ENCODE measurements around the gene RTN4RL2. TPM values are rescaled to one million over a fixed set of nuclear protein-coding genes. Genes with fewer than 3 reads are reported as not detected.

RTN4RL2 gene
- total RNA-seq, 1 experiment from 2014 or later, result 7.0 TPM

DNA sequence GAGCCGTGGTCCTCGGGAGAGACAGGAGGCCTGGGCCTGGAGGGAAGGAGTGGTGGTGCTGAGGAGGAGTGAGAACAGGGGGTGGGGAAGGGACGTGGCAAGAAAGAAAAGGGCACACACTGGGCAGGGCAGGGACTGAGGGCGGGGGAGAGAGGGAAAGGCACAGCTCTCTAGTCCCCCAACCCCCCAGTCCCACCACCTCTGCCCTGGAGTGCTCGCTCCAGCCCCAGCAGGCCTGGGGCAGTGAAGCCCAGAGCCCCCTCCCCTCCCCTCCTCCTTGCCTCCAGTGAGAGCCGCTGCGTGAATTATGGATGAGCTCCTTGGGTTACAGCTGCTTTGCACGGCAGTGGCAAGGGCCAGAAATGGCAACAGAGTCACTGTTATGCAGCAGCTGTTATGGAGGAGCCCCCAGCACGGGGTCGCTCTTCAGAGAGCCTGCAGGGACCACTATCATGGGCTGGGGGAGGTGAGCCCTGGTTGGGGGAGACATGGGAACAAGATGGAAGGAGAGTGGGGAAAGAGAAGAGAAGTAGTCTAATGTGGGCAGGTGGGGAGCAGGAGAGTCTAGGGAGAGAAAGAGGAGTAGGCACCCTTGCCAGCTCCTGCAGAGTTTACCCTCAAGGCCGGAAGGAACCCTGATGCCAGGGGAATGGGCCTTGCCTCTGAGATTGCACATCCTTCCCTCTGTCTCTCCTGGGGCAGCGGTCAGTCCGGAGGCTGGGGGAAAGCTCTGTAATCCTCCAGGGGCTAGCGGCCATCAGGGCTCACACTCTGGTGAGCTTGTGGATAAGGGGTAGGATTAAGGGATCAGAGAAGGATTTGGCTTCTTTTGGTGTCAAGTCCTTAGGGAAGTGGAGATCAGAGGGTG lies 3.6 kb downstream of the RTN4RL2 start:
- no peaks in the 10 kb centered on the region for H3K9me3 ChIP-seq (ENCODE audit: control insufficient read depth, low read depth, low read length)
- no peak overlapping the region for H4K8ac ChIP-seq (replicated peaks; ENCODE audit: insufficient read length, low read depth, low read length)
- H3K56ac ChIP-seq (ENCODE audit: insufficient read length, low read depth, low read length), result no peak overlapping the region
- TF ChIP-seq, protein P1, sequence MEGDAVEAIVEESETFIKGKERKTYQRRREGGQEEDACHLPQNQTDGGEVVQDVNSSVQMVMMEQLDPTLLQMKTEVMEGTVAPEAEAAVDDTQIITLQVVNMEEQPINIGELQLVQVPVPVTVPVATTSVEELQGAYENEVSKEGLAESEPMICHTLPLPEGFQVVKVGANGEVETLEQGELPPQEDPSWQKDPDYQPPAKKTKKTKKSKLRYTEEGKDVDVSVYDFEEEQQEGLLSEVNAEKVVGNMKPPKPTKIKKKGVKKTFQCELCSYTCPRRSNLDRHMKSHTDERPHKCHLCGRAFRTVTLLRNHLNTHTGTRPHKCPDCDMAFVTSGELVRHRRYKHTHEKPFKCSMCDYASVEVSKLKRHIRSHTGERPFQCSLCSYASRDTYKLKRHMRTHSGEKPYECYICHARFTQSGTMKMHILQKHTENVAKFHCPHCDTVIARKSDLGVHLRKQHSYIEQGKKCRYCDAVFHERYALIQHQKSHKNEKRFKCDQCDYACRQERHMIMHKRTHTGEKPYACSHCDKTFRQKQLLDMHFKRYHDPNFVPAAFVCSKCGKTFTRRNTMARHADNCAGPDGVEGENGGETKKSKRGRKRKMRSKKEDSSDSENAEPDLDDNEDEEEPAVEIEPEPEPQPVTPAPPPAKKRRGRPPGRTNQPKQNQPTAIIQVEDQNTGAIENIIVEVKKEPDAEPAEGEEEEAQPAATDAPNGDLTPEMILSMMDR (conservative IDR thresholded peaks at IDR 0.05), result no peak
- no peak overlapping the region for H3K23ac ChIP-seq (ENCODE audit: insufficient read length, low read depth, low read length)
- Mint-ChIP-seq H3K27me3 (ENCODE audit: low read depth) (peaks cover 58% of the 10 kb centered on the region), H3K36me3 (ENCODE audit: insufficient read depth in 1 of 3, low read depth in 3 of 3) (peaks cover 0 to 7% (median 2%) of the 10 kb centered on the region in 3 experiments; a peak in 4 of 7 replicates), H3K27ac (peak overlapping the region in 2 of 3 experiments; percentile 61 to 87; a peak in 3 of 7 replicates), H3K4me1 (peaks cover 42 to 63% of the 10 kb centered on the region in 2 experiments), H3K4me3 (peak overlapping the region in 1 of 2 experiments; percentile 90; a peak in 3 of 5 replicates), H3K9me3 (no peaks in the 10 kb centered on the region)
- no peak overlapping the region for H3T11ph ChIP-seq (ENCODE audit: low read length)
- H2BK15ac ChIP-seq (ENCODE audit: low read depth, low read length), result no peak overlapping the region
- no peaks in the 10 kb centered on the region for H3K79me2 ChIP-seq (ENCODE audit: insufficient read depth, low read length)
- H3K18ac ChIP-seq (ENCODE audit: insufficient read length, low read depth, low read length), result no peak overlapping the region
- no peaks in the 10 kb centered on the region for H4K20me1 ChIP-seq (ENCODE audit: control insufficient read depth, insufficient read depth, insufficient read length)
- no peak overlapping the region for H4K91ac ChIP-seq (ENCODE audit: insufficient read length, low read depth, low read length)
- WGBS (ENCODE audit: extremely low coverage, insufficient read length, low lambda C conversion rate), result no CpG with 5 or more reads among the region's 14 CpGs
- H3K14ac ChIP-seq (ENCODE audit: insufficient read depth, low read length), result no peak overlapping the region; the same call in 1 of the 2 replicates
- no peak overlapping the region for H3K9ac ChIP-seq (ENCODE audit: extremely low read depth, insufficient read length, low read length)
- peaks cover 10% of the 10 kb centered on the region; the same call in 1 of the 2 replicates for H3K27me3 ChIP-seq (ENCODE audit: insufficient read depth, low read length)
- H2BK5ac ChIP-seq (ENCODE audit: insufficient read length, low read length), result no peak overlapping the region
- H2BK20ac ChIP-seq (ENCODE audit: low read depth, low read length, poor library complexity, severe bottlenecking), result no peak overlapping the region
- no peak overlapping the region for H3K4me2 ChIP-seq (ENCODE audit: insufficient read depth, insufficient read length, low read length)
- no peak overlapping the region for H2AK5ac ChIP-seq (ENCODE audit: insufficient read length, low read length)
- no peak for DNase-seq
- no peaks in the 10 kb centered on the region for H3K79me1 ChIP-seq (ENCODE audit: insufficient read depth, low read depth, low read length, poor library complexity, severe bottlenecking)
- no peak overlapping the region for H3K4ac ChIP-seq (ENCODE audit: low read depth, low read length)
- peaks cover 18% of the 10 kb centered on the region; the same call in 1 of the 2 replicates for H3K4me1 ChIP-seq (ENCODE audit: insufficient read depth, low read length)
- no peak overlapping the region for H3K27ac ChIP-seq (ENCODE audit: insufficient read length, low read depth, low read length)
- H2AFZ ChIP-seq (ENCODE audit: low read length), result no peak overlapping the region
- H2BK120ac ChIP-seq (ENCODE audit: low read depth, low read length, poor library complexity, severe bottlenecking), result no peak overlapping the region
- H3K23me2 ChIP-seq (ENCODE audit: insufficient read length, low read depth, low read length, poor library complexity, severe bottlenecking), result peaks cover 16% of the 10 kb centered on the region
- H4K5ac ChIP-seq (ENCODE audit: insufficient read length, low read depth, low read length), result no peak overlapping the region
- no peak overlapping the region for H2BK12ac ChIP-seq (ENCODE audit: insufficient read length, low read depth, low read length)
